IMR-90 (cell line): ENCODE results near the gene ATM. TPM values are rescaled to one million over a fixed set of nuclear protein-coding genes. Genes with fewer than 3 reads are reported as not detected.

Experiments
- ATAC-seq: fragments of 200-7000 bp; cut with Tn5 transposase; 2 replicates; pipeline ENCODE4 v1.9.1; 2020; ENCODE audit warnings: low read depth, mild to moderate bottlenecking, moderate library complexity
- BruUV-seq: library from RNA; stranded (reverse); fragments of 400-500 nt; replicated peaks from 2 replicates; lab custom pipeline; 2021; lab: Mats Ljungman, UMichigan
- CTCF ChIA-PET: fragments of 300-600 bp; formaldehyde crosslinking; extraction: SDS; loops from one replicate; lab custom pipeline; 2021; ENCODE audit warnings: antibody characterized with exemption; lab: Yijun Ruan, JAX
- POLR2A ChIA-PET: fragments of 300-600 bp; sonication (Branson Sonifier 250); formaldehyde crosslinking; loops from one replicate; lab custom pipeline; 2022; ENCODE audit warnings: antibody characterized with exemption; ENCODE audit not compliant: unreplicated experiment; lab: Charles Lee
- DNase-seq: peaks from one replicate; pipeline ENCODE4 v3.0.0; 2013
- H2AFZ ChIP-seq: replicated peaks from 2 replicates; pipeline ENCODE3; 2013; ENCODE audit warnings: low read length, mild to moderate bottlenecking; ENCODE audit not compliant: poor library complexity
- H2AK5ac ChIP-seq: 2 replicates; pipeline ENCODE4 v1.6.1; 2013; ENCODE audit warnings: low read depth, low read length, inconsistent platforms
- H2AK9ac ChIP-seq: replicated peaks from 2 replicates; pipeline ENCODE3; 2013; ENCODE audit warnings: mild to moderate bottlenecking, low read depth, low read length, moderate library complexity; ENCODE audit not compliant: poor library complexity
- H2BK120ac ChIP-seq: 2 replicates; pipeline ENCODE4 v1.6.1; 2013; ENCODE audit warnings: low read depth, low read length, inconsistent platforms
- H2BK15ac ChIP-seq: 3 replicates; pipeline ENCODE4 v1.6.1; 2013; ENCODE audit warnings: low read depth, low read length, inconsistent platforms
- H2BK20ac ChIP-seq: 2 replicates; pipeline ENCODE4 v1.6.1; 2013; ENCODE audit warnings: low read depth, mild to moderate bottlenecking, inconsistent platforms, low read length, moderate library complexity
- H2BK5ac ChIP-seq: 2 replicates; pipeline ENCODE4 v1.6.1; 2013; ENCODE audit warnings: mild to moderate bottlenecking, low read depth, low read length, inconsistent platforms; ENCODE audit not compliant: poor library complexity, severe bottlenecking
- H3K14ac ChIP-seq: replicated peaks from 2 replicates; pipeline ENCODE4 v1.6.1; 2013; ENCODE audit warnings: low read depth, low read length, inconsistent platforms
- H3K18ac ChIP-seq: 2 replicates; pipeline ENCODE4 v1.6.1; 2013; ENCODE audit warnings: low read depth, low read length, control low read depth
- H3K23ac ChIP-seq: 2 replicates; pipeline ENCODE4 v1.6.1; 2013; ENCODE audit warnings: low read depth, low read length, inconsistent platforms
- H3K27ac ChIP-seq: 2 replicates; pipeline ENCODE4 v1.5.1; 2013; ENCODE audit warnings: mild to moderate bottlenecking, control low read depth, low read length; ENCODE audit not compliant: insufficient read depth
- H3K27me3 ChIP-seq: 2 replicates; pipeline ENCODE4 v1.6.1; 2013; ENCODE audit warnings: low read length; ENCODE audit not compliant: control insufficient read depth, insufficient read depth
- H3K36me3 ChIP-seq: 2 replicates; pipeline ENCODE4 v1.6.1; 2013; ENCODE audit warnings: low read length, mixed read lengths; ENCODE audit not compliant: control insufficient read depth, insufficient read depth
- H3K4ac ChIP-seq: 2 replicates; pipeline ENCODE4 v1.6.1; 2013; ENCODE audit warnings: low read depth, low read length, inconsistent platforms
- H3K4me1 ChIP-seq: 2 replicates; pipeline ENCODE4 v1.6.1; 2013; ENCODE audit warnings: low read length, mixed read lengths; ENCODE audit not compliant: control insufficient read depth, insufficient read depth
- H3K4me2 ChIP-seq: 2 replicates; pipeline ENCODE4 v1.6.1; 2013; ENCODE audit warnings: low read depth, mild to moderate bottlenecking, control low read depth, low read length, moderate library complexity
- H3K4me3 ChIP-seq: 2 replicates; pipeline ENCODE4 v1.5.1; 2013; ENCODE audit warnings: low read depth, mild to moderate bottlenecking, control low read depth, low read length, moderate library complexity; ENCODE audit not compliant: insufficient read depth
- H3K56ac ChIP-seq: 2 replicates; pipeline ENCODE4 v1.6.1; 2013; ENCODE audit warnings: low read length, inconsistent platforms; ENCODE audit not compliant: insufficient read depth; ENCODE audit errors: extremely low read depth
- H3K79me1 ChIP-seq, 2 experiments: 2 replicates each; pipeline ENCODE4 v1.6.1; 2013; ENCODE audit warnings: low read length in 2 of 2, inconsistent platforms in 1 of 2, low read depth in 1 of 2
- H3K9ac ChIP-seq: 2 replicates; pipeline ENCODE4 v1.6.1; 2013; ENCODE audit warnings: low read depth, low read length, control low read depth
- H3K9me1 ChIP-seq: 2 replicates; pipeline ENCODE4 v1.6.1; 2013; ENCODE audit warnings: low read length, inconsistent platforms; ENCODE audit not compliant: insufficient read depth
- H3K9me3 ChIP-seq: 2 replicates; pipeline ENCODE4 v1.6.1; 2013; ENCODE audit warnings: low read length; ENCODE audit not compliant: control insufficient read depth, insufficient read depth
- H4K20me1 ChIP-seq: 2 replicates; pipeline ENCODE4 v1.6.1; 2013; ENCODE audit warnings: low read length, inconsistent platforms; ENCODE audit not compliant: insufficient read depth
- H4K5ac ChIP-seq: 2 replicates; pipeline ENCODE4 v1.6.1; 2013; ENCODE audit warnings: mild to moderate bottlenecking, low read depth, low read length, control low read depth
- H4K8ac ChIP-seq, 2 experiments: 2 replicates each; pipeline ENCODE4 v1.6.1; 2013; ENCODE audit warnings: low read depth in 2 of 2, low read length in 2 of 2, control low read depth in 1 of 2, inconsistent platforms in 1 of 2
- H4K91ac ChIP-seq: 2 replicates; pipeline ENCODE4 v1.6.1; 2013; ENCODE audit warnings: low read depth, low read length, inconsistent platforms; ENCODE audit not compliant: insufficient read depth
- BHLHE40 ChIP-seq: fragments of 150-350 bp; IDR thresholded peaks from 2 replicates; pipeline ENCODE4 v1.6.1; 2016; ENCODE audit warnings: mild to moderate bottlenecking, low read depth, low read length
- CEBPB ChIP-seq: IDR thresholded peaks from 2 replicates; pipeline ENCODE4 v1.6.1; 2012; ENCODE audit warnings: low read depth, low read length, improper control_type of control experiment
- CHD1 ChIP-seq: IDR thresholded peaks from 2 replicates; pipeline ENCODE4 v1.6.1; 2012; ENCODE audit warnings: low read depth, low read length, improper control_type of control experiment
- MAFK ChIP-seq: IDR thresholded peaks from 2 replicates; pipeline ENCODE4 v1.6.1; 2012; ENCODE audit warnings: low read depth, low read length, improper control_type of control experiment
- MAZ ChIP-seq: IDR thresholded peaks from 2 replicates; pipeline ENCODE4 v1.6.1; 2012; ENCODE audit warnings: low read depth, mild to moderate bottlenecking, low read length, improper control_type of control experiment, moderate library complexity, borderline replicate concordance
- NFE2L2 ChIP-seq: fragments of 150-350 bp; IDR thresholded peaks from 2 replicates; pipeline ENCODE4 v1.6.1; 2016; ENCODE audit warnings: low read depth, mild to moderate bottlenecking, low read length
- RFX5 ChIP-seq: IDR thresholded peaks from 2 replicates; pipeline ENCODE4 v1.8.0; 2012; ENCODE audit warnings: low read depth, mild to moderate bottlenecking, low read length, moderate library complexity
- SMC3 ChIP-seq: fragments of 150-350 bp; IDR thresholded peaks from 2 replicates; pipeline ENCODE4 v1.6.1; 2016; ENCODE audit warnings: low read depth, mild to moderate bottlenecking, antibody characterized with exemption, low read length, moderate library complexity
- WGBS, 2 experiments: methylation state at CpG; one replicate each; pipeline versions ENCODE4 v1.1.5 to v1.1.7; 2013; ENCODE audit warnings: missing lambda C conversion rate in 2 of 2; ENCODE audit not compliant: insufficient read length in 1 of 2; ENCODE audit errors: extremely low coverage in 2 of 2; 5-methylcytosine and 5-hydroxymethylcytosine counted together
- dilution Hi-C: fragments of 300-500 bp; cut with HindIII; formaldehyde crosslinking; loops from one replicate; pipeline ENCODE4 v1.14.3; 2018; ENCODE audit warnings: low sequenced_read_pairs; ENCODE audit not compliant: unreplicated experiment
- in situ Hi-C: fragments of 300-500 bp; cut with MboI; formaldehyde crosslinking; loops from 3 replicates; pipeline ENCODE4 v1.14.3; 2019; ENCODE audit warnings: low sequenced_read_pairs, inconsistent platforms, mixed read lengths
- intact Hi-C: fragments of 100-400 bp; cut with micrococcal nuclease; formaldehyde crosslinking; loops from 2 replicates; pipeline ENCODE4 v1.10.0; 2022
- polyA plus RNA-seq, 3 experiments: library from polyadenylated mRNA; depleted of rRNA; stranded (reverse); fragments of >200 nt; gene quantifications; 2 replicates each; pipeline ENCODE4 v1.2.3, GENCODE V29; 2012; ENCODE audit warnings: low replicate concordance in 1 of 3
- total RNA-seq: library from RNA; depleted of rRNA; stranded (reverse); fragments of >200 nt; gene quantifications from 2 replicates; pipeline ENCODE4 v1.2.3, GENCODE V29; 2012

The ATM gene
- total and polyA plus RNA-seq, 2 of the 4 experiments (the other 2 are of a cell fraction), result 18.1 to 30.6 TPM

DNA sequence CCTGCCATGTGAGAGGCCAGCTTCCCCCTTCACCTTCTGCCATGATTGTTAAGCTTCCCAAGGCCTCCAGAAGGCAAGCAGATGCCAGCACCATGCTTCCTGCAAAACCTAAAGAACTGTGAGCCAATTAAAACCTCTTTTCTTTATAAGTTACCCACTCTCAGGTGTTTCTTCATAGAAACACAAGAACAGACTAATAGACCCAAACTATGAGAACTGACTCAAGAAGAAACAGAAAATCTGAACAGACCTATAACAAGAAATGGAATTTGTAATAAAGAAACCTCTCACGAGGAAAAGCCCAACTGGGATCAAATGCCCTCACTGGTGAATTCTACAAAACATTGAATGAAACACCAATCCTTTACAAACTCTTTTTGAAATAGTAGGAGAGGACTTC is 12.4 kb upstream of the ATM start:
- no peak overlapping the region for H2AK9ac ChIP-seq
- H3K27ac ChIP-seq, result no peak overlapping the region
- dilution Hi-C loops, result no loop called here
- H3K4ac ChIP-seq, result no peak overlapping the region
- H3K14ac ChIP-seq, result no peak overlapping the region
- H3K9me3 ChIP-seq, result peaks cover 13% of the 10 kb centered on the region; the same call in 1 of the 2 replicates
- H2AK5ac ChIP-seq, result no peak overlapping the region
- intact Hi-C loops, result no loop called here
- H3K4me1 ChIP-seq, result no peaks in the 10 kb centered on the region
- ATAC-seq (no peak), DNase-seq (no peak)
- H3K27me3 ChIP-seq, result no peaks in the 10 kb centered on the region
- ChIA-PET CTCF (interaction anchor here (0.6 kb wide), 1 partner anchor 54 kb away, joined by 4 read pairs; no protein-coding TSS in a partner anchor), POLR2A (no interaction called here)
- no peak overlapping the region for H2BK5ac ChIP-seq
- H3K23ac ChIP-seq, result no peak overlapping the region
- H3K18ac ChIP-seq, result no peak overlapping the region
- TF ChIP-seq BHLHE40 (no peak), MAZ (no peak), MAFK (no peak), SMC3 (no peak), NFE2L2 (no peak), CEBPB (no peak), RFX5 (no peak), CHD1 (no peak)
- BruUV-seq, result no TSS peak
- H3K9ac ChIP-seq, result no peak overlapping the region
- no peak overlapping the region for H2BK20ac ChIP-seq
- no peak overlapping the region for H3K4me2 ChIP-seq
- no peak overlapping the region for H4K8ac ChIP-seq
- H3K9me1 ChIP-seq, result no peaks in the 10 kb centered on the region
- H3K56ac ChIP-seq, result no peak overlapping the region
- H3K79me1 ChIP-seq, result peaks cover 27 to 35% of the 10 kb centered on the region in 2 experiments
- in situ Hi-C loops, result no loop called here
- H2AFZ ChIP-seq, result no peak overlapping the region
- H4K20me1 ChIP-seq, result peaks cover 3% of the 10 kb centered on the region; the same call in 1 of the 2 replicates
- no peak overlapping the region for H2BK15ac ChIP-seq
- no peak overlapping the region for H3K4me3 ChIP-seq
- H4K91ac ChIP-seq, result no peak overlapping the region
- WGBS, 2 experiments, result no CpG with 5 or more reads among the region's 1 CpG
- no peak overlapping the region for H2BK120ac ChIP-seq
- no peak overlapping the region for H4K5ac ChIP-seq
- H3K36me3 ChIP-seq, result peaks cover 33% of the 10 kb centered on the region
